AG08395 (cell line): Measurements from ENCODE around the gene TBC1D22A.

Experiments
- DNase-seq: peaks from one replicate; pipeline ENCODE4 v3.0.0; 2012; ENCODE audit warnings: mixed read lengths, low spot score

The TBC1D22A gene

GRCh38 chr22:46995501-46996360, 233.3 kb downstream of the TBC1D22A start:
- DNase-seq = no peak

- no peak for DNase-seq
These were observed 234.3 kb downstream of the TBC1D22A start for GRCh38 chr22:46996595-46997310.

GRCh38 chr22:46997311-46997970, 235.0 kb downstream of the TBC1D22A start:
- no peak for DNase-seq

GRCh38 chr22:46998331-46998730, 235.9 kb downstream of the TBC1D22A start:
- no peak for DNase-seq

- DNase-seq = no peak
These were observed 237.8 kb downstream of the TBC1D22A start for GRCh38 chr22:47000256-47000655.

GRCh38 chr22:47000888-47001287, 238.4 kb downstream of the TBC1D22A start:
- DNase-seq = peak; percentile 18

- DNase-seq = no peak
These were observed 238.8 kb downstream of the TBC1D22A start for GRCh38 chr22:47001288-47001687.

- DNase-seq = no peak
These were observed 240.2 kb downstream of the TBC1D22A start for GRCh38 chr22:47002692-47003091.

GRCh38 chr22:47005506-47006408, 243.3 kb downstream of the TBC1D22A start:
- DNase-seq = no peak

GRCh38 chr22:47006433-47006832, 244.0 kb downstream of the TBC1D22A start:
- no peak for DNase-seq

- DNase-seq = no peak
These were observed 244.4 kb downstream of the TBC1D22A start for GRCh38 chr22:47006869-47007268.

- no peak for DNase-seq
These were observed 245.0 kb downstream of the TBC1D22A start for GRCh38 chr22:47007496-47007895.

GRCh38 chr22:47008208-47008885, 245.9 kb downstream of the TBC1D22A start:
- DNase-seq = no peak

- DNase-seq = no peak
These were observed 247.1 kb downstream of the TBC1D22A start for GRCh38 chr22:47009304-47010101.

GRCh38 chr22:47010211-47010610, 247.8 kb downstream of the TBC1D22A start:
- no peak for DNase-seq

- DNase-seq = peak; percentile 33
These were observed 248.8 kb downstream of the TBC1D22A start for GRCh38 chr22:47011131-47011858.

- no peak for DNase-seq
These were observed 249.4 kb downstream of the TBC1D22A start for GRCh38 chr22:47011859-47012258.

GRCh38 chr22:47012589-47013370, 250.3 kb downstream of the TBC1D22A start:
- DNase-seq = peak; percentile 38
